Measurements from ENCODE around the gene ARG2.

ARG2 gene

GRCh38 chr14:67641902-67642749 lies 22.4 kb downstream of the ARG2 start:
- Histone ChIP-seq H3K9me3 (ENCODE audit: severe bottlenecking) (no peaks in the 10 kb centered on the region), H3K36me3 (ENCODE audit: low read depth) (peaks cover 7% of the 10 kb centered on the region), H3K27me3 (ENCODE audit: insufficient read depth, poor library complexity, severe bottlenecking) (no peaks in the 10 kb centered on the region), H3K4me3 (ENCODE audit: severe bottlenecking) (no peak overlapping the region), H3K27ac (ENCODE audit: poor library complexity, severe bottlenecking) (no peak overlapping the region), H3K4me1 (ENCODE audit: insufficient read depth, poor library complexity, severe bottlenecking) (no peaks in the 10 kb centered on the region)
- no peak for TF ChIP-seq CTCF (IDR thresholded peaks at IDR 0.05; ENCODE audit: poor library complexity, severe bottlenecking)
- DNase-seq (ENCODE audit: low spot score) (no peak), ATAC-seq (ENCODE audit: low read depth) (no peak)

GRCh38 chr14:67643713-67644112 lies 24.0 kb downstream of the ARG2 start:
- Histone ChIP-seq H3K4me1 (ENCODE audit: insufficient read depth, poor library complexity, severe bottlenecking) (no peaks in the 10 kb centered on the region), H3K36me3 (ENCODE audit: low read depth) (peaks cover 23% of the 10 kb centered on the region), H3K9me3 (ENCODE audit: severe bottlenecking) (no peaks in the 10 kb centered on the region), H3K27me3 (ENCODE audit: insufficient read depth, poor library complexity, severe bottlenecking) (no peaks in the 10 kb centered on the region), H3K27ac (ENCODE audit: poor library complexity, severe bottlenecking) (no peak overlapping the region), H3K4me3 (ENCODE audit: severe bottlenecking) (no peak overlapping the region)
- DNase-seq (ENCODE audit: low spot score), result no peak
- TF ChIP-seq CTCF (IDR thresholded peaks at IDR 0.05; ENCODE audit: poor library complexity, severe bottlenecking), result no peak
- no peak for ATAC-seq (ENCODE audit: low read depth)

- peaks cover 30% of the 10 kb centered on the region for H3K36me3 ChIP-seq (ENCODE audit: low read depth)
- no peak for ATAC-seq (ENCODE audit: low read depth)
- H3K27me3 ChIP-seq (ENCODE audit: insufficient read depth, poor library complexity, severe bottlenecking), result no peaks in the 10 kb centered on the region
- H3K4me1 ChIP-seq (ENCODE audit: insufficient read depth, poor library complexity, severe bottlenecking), result no peaks in the 10 kb centered on the region
- H3K4me3 ChIP-seq (ENCODE audit: severe bottlenecking), result no peak overlapping the region
- H3K27ac ChIP-seq (ENCODE audit: poor library complexity, severe bottlenecking), result no peak overlapping the region
- H3K9me3 ChIP-seq (ENCODE audit: severe bottlenecking), result no peaks in the 10 kb centered on the region
- TF ChIP-seq CTCF (IDR thresholded peaks at IDR 0.05; ENCODE audit: poor library complexity, severe bottlenecking), result no peak
- DNase-seq (ENCODE audit: low spot score), result no peak
Measured at GRCh38 chr14:67644428-67644827, 24.7 kb downstream of the ARG2 start.

- Histone ChIP-seq H3K27ac (ENCODE audit: poor library complexity, severe bottlenecking) (no peak overlapping the region), H3K9me3 (ENCODE audit: severe bottlenecking) (no peaks in the 10 kb centered on the region), H3K36me3 (ENCODE audit: low read depth) (peaks cover 40% of the 10 kb centered on the region), H3K4me3 (ENCODE audit: severe bottlenecking) (no peak overlapping the region), H3K4me1 (ENCODE audit: insufficient read depth, poor library complexity, severe bottlenecking) (peaks cover 2% of the 10 kb centered on the region), H3K27me3 (ENCODE audit: insufficient read depth, poor library complexity, severe bottlenecking) (no peaks in the 10 kb centered on the region)
- no peak for TF ChIP-seq CTCF (IDR thresholded peaks at IDR 0.05; ENCODE audit: poor library complexity, severe bottlenecking)
- ATAC-seq (ENCODE audit: low read depth) (no peak), DNase-seq (ENCODE audit: low spot score) (no peak)
Measured at GRCh38 chr14:67645414-67645813, 25.7 kb downstream of the ARG2 start.

DNA sequence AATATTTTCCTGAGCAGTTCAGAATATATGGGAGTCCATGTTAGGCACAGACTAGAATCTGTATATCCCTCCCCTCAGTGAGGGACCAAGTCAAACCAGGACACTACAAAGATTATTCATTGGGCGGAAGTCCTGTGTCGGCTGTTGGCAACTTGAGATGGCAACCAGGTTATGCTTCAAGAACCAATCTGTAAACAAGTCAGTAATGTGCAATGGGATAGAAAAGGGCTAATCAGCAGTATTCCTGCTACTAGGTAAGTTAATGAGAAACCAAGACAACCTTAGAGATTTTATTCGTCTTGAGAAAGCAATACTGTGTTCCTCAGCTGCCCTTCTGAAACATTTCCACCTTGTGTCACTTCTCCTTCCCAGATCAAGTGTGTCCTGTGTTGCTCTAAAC lies 26.4 kb downstream of the ARG2 start:
- Histone ChIP-seq H3K4me3 (ENCODE audit: severe bottlenecking) (no peak overlapping the region), H3K4me1 (ENCODE audit: insufficient read depth, poor library complexity, severe bottlenecking) (peaks cover 10% of the 10 kb centered on the region), H3K36me3 (ENCODE audit: low read depth) (peaks cover 47% of the 10 kb centered on the region), H3K27me3 (ENCODE audit: insufficient read depth, poor library complexity, severe bottlenecking) (no peaks in the 10 kb centered on the region), H3K9me3 (ENCODE audit: severe bottlenecking) (no peaks in the 10 kb centered on the region), H3K27ac (ENCODE audit: poor library complexity, severe bottlenecking) (no peak overlapping the region)
- no peak for TF ChIP-seq CTCF (IDR thresholded peaks at IDR 0.05; ENCODE audit: poor library complexity, severe bottlenecking)
- ATAC-seq (ENCODE audit: low read depth), result no peak
- no peak for DNase-seq (ENCODE audit: low spot score)

All from RWPE2 (cell line).